ENCODE data around the gene KIAA0513. TPM values are rescaled to one million over a fixed set of nuclear protein-coding genes. Genes with fewer than 3 reads are reported as not detected.

KIAA0513 gene
- total and polyA plus RNA-seq, 9 donors = 1.6 to 4.2 (median 2.6) TPM

DNA sequence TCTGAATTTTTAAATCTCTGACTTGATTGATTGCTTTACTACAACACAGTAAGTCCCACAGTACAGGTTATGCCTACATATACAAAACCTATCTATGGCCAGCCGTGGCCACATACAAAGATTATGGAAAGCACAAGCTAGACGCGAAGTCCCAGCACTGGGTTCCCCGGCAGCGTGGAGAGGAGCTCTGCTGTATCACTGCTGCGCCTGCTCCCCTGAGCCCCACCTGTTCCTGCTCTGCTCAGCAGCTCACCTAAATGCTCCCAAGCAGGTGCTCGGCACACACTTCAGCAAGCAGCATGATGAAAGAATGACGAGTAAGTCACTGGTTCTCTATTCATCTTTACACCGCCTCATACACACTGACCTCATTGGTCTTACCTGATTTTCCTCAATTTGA lies 36.8 kb upstream of the KIAA0513 start:
- no peak overlapping the region for H3K4me3 ChIP-seq (ENCODE audit: low read length)
- no peak overlapping the region for H3K27ac ChIP-seq (ENCODE audit: low read length)
- WGBS (ENCODE audit: insufficient coverage) = 90% methylated on average over 9 of the region's 9 CpGs
- H3K36me3 ChIP-seq (ENCODE audit: control insufficient read depth, insufficient read depth, low read length) = peaks cover 54% of the 10 kb centered on the region
- no peaks in the 10 kb centered on the region for H3K4me1 ChIP-seq (ENCODE audit: control insufficient read depth, insufficient read depth, low read length)
- H3K27me3 ChIP-seq (ENCODE audit: control insufficient read depth, insufficient read depth, low read length) = no peaks in the 10 kb centered on the region
- H3K9me3 ChIP-seq (replicated peaks; ENCODE audit: control insufficient read depth, low read depth, low read length) = no peaks in the 10 kb centered on the region
- no peak for DNase-seq

GRCh38 chr16:84992717-84993075 lies 34.9 kb upstream of the KIAA0513 start:
- Histone ChIP-seq H3K27me3 (ENCODE audit: control insufficient read depth, insufficient read depth, low read length) (no peaks in the 10 kb centered on the region), H3K4me3 (ENCODE audit: low read length) (no peak overlapping the region), H3K4me1 (ENCODE audit: control insufficient read depth, insufficient read depth, low read length) (no peaks in the 10 kb centered on the region), H3K9me3 (replicated peaks; ENCODE audit: control insufficient read depth, low read depth, low read length) (no peaks in the 10 kb centered on the region), H3K36me3 (ENCODE audit: control insufficient read depth, insufficient read depth, low read length) (peaks cover 39% of the 10 kb centered on the region), H3K27ac (ENCODE audit: low read length) (no peak overlapping the region)
- DNase-seq = no peak
- WGBS (ENCODE audit: insufficient coverage) = no CpG with 5 or more reads among the region's 3 CpGs

DNA sequence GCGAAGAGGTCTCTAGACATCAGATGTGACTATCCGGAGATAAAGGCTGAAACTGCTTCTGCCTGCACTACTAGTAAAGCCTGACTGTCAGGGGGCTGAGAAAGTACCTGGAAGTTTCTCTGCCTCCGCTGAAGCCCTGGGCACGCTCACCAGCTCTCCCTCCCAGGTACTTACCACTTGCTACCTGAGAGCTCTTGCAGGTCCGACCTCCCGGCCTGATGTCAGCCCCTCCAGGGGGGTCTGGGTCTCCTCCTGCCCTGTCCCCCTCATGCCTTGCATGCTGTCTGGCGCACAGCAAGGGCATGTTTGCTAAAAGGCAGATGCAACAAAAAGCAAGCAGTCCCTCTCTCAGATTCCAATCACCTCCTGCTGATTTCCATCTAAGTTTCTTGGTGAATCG lies 33.7 kb upstream of the KIAA0513 start:
- WGBS (ENCODE audit: insufficient coverage) = 91% methylated on average over 4 of the region's 8 CpGs

DNA sequence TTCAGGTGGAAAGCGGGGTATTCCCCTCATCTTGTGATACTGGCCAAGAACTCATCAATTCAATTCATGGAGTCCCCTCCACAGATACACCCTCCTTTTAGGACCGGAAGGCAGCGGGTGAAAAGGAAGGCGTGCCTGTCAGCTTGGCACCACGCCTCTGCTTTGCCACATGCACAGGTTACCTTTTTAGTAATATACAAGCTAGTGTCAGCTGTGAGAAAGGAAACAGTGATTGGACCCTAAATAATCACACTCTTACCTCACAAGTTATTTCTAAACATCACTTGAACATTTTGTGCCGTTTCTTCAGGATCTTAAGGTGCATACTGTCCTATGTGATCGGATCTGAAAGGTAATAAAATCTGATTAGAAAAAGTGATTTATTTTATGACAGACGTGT lies 31.9 kb upstream of the KIAA0513 start:
- 100% methylated on average over 1 of the region's 8 CpGs for WGBS (ENCODE audit: insufficient coverage)
- Histone ChIP-seq H3K36me3 (ENCODE audit: control insufficient read depth, insufficient read depth, low read length) (peaks cover 18% of the 10 kb centered on the region), H3K4me1 (ENCODE audit: control insufficient read depth, insufficient read depth, low read length) (no peaks in the 10 kb centered on the region), H3K9me3 (replicated peaks; ENCODE audit: control insufficient read depth, low read depth, low read length) (no peaks in the 10 kb centered on the region), H3K27ac (ENCODE audit: low read length) (no peak overlapping the region), H3K27me3 (ENCODE audit: control insufficient read depth, insufficient read depth, low read length) (no peaks in the 10 kb centered on the region), H3K4me3 (ENCODE audit: low read length) (no peak overlapping the region)
- no peak for DNase-seq

More for the DNA sequence above, 33.7 kb upstream of the KIAA0513 start:
- no peaks in the 10 kb centered on the region for H3K9me3 ChIP-seq (replicated peaks; ENCODE audit: control insufficient read depth, low read depth, low read length)
- H3K36me3 ChIP-seq (ENCODE audit: control insufficient read depth, insufficient read depth, low read length) = peaks cover 28% of the 10 kb centered on the region
- H3K27ac ChIP-seq (ENCODE audit: low read length) = no peak overlapping the region
- DNase-seq = no peak
- no peaks in the 10 kb centered on the region for H3K27me3 ChIP-seq (ENCODE audit: control insufficient read depth, insufficient read depth, low read length)
- no peaks in the 10 kb centered on the region for H3K4me1 ChIP-seq (ENCODE audit: control insufficient read depth, insufficient read depth, low read length)
- H3K4me3 ChIP-seq (ENCODE audit: low read length) = no peak overlapping the region

DNA sequence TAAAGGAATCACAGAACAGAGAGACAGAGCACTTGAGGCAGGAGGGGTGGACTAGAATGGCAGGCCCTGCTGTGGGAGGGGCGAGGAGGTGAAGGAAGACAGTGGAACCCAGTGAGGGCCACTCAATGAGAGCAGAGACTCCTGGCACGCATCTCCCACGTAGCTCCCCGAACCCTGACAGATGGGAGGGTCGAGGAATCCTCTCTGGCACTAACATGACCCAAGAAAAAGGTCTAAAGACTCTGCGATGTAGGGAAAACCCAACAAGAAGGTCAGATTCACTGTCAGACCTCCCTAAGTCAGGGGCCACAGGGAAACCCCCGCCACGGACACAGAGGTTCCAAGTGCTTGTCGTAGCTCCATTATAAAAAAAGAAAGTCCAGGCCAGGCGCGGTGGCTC lies 31.2 kb upstream of the KIAA0513 start:
- Histone ChIP-seq H3K36me3 (ENCODE audit: control insufficient read depth, insufficient read depth, low read length) (peaks cover 18% of the 10 kb centered on the region), H3K27ac (ENCODE audit: low read length) (no peak overlapping the region)

GRCh38 chr16:84999200-84999599 lies 28.4 kb upstream of the KIAA0513 start:
- Histone ChIP-seq H3K4me3 (ENCODE audit: low read length) (no peak overlapping the region), H3K27me3 (ENCODE audit: control insufficient read depth, insufficient read depth, low read length) (no peaks in the 10 kb centered on the region), H3K9me3 (replicated peaks; ENCODE audit: control insufficient read depth, low read depth, low read length) (no peaks in the 10 kb centered on the region), H3K36me3 (ENCODE audit: control insufficient read depth, insufficient read depth, low read length) (peaks cover 14% of the 10 kb centered on the region), H3K27ac (ENCODE audit: low read length) (no peak overlapping the region), H3K4me1 (ENCODE audit: control insufficient read depth, insufficient read depth, low read length) (peaks cover 23% of the 10 kb centered on the region)
- no CpG with 5 or more reads among the region's 3 CpGs for WGBS (ENCODE audit: insufficient coverage)
- no peak for DNase-seq

More for the DNA sequence above, 31.2 kb upstream of the KIAA0513 start:
- Histone ChIP-seq H3K27me3 (ENCODE audit: control insufficient read depth, insufficient read depth, low read length) (no peaks in the 10 kb centered on the region), H3K4me3 (ENCODE audit: low read length) (no peak overlapping the region), H3K4me1 (ENCODE audit: control insufficient read depth, insufficient read depth, low read length) (peaks cover 3% of the 10 kb centered on the region), H3K9me3 (replicated peaks; ENCODE audit: control insufficient read depth, low read depth, low read length) (no peaks in the 10 kb centered on the region)
- no peak for DNase-seq
- WGBS (ENCODE audit: insufficient coverage) = 92% methylated on average over 11 of the region's 11 CpGs

- H3K9me3 ChIP-seq (replicated peaks; ENCODE audit: control insufficient read depth, low read depth, low read length) = no peaks in the 10 kb centered on the region
- H3K27me3 ChIP-seq (ENCODE audit: control insufficient read depth, insufficient read depth, low read length) = no peaks in the 10 kb centered on the region
- no peak overlapping the region for H3K4me3 ChIP-seq (ENCODE audit: low read length)
- peaks cover 29% of the 10 kb centered on the region for H3K4me1 ChIP-seq (ENCODE audit: control insufficient read depth, insufficient read depth, low read length)
- no peak overlapping the region for H3K27ac ChIP-seq (ENCODE audit: low read length)
- no peak for DNase-seq
- peaks cover 11% of the 10 kb centered on the region for H3K36me3 ChIP-seq (ENCODE audit: control insufficient read depth, insufficient read depth, low read length)
- WGBS (ENCODE audit: insufficient coverage) = 91% methylated on average over 7 of the region's 11 CpGs
These were observed 27.6 kb upstream of the KIAA0513 start for GRCh38 chr16:84999857-85000480.

- no peak overlapping the region for H3K4me3 ChIP-seq (ENCODE audit: low read length)
- peaks cover 5% of the 10 kb centered on the region for H3K36me3 ChIP-seq (ENCODE audit: control insufficient read depth, insufficient read depth, low read length)
- peaks cover 36% of the 10 kb centered on the region for H3K4me1 ChIP-seq (ENCODE audit: control insufficient read depth, insufficient read depth, low read length)
- no peaks in the 10 kb centered on the region for H3K9me3 ChIP-seq (replicated peaks; ENCODE audit: control insufficient read depth, low read depth, low read length)
- 38% methylated on average over 4 of the region's 10 CpGs for WGBS (ENCODE audit: insufficient coverage)
- no peaks in the 10 kb centered on the region for H3K27me3 ChIP-seq (ENCODE audit: control insufficient read depth, insufficient read depth, low read length)
- H3K27ac ChIP-seq (ENCODE audit: low read length) = peak overlapping the region; percentile 67
- DNase-seq = peak; percentile 46
These were observed 25.5 kb upstream of the KIAA0513 start for GRCh38 chr16:85002099-85002541.

DNA sequence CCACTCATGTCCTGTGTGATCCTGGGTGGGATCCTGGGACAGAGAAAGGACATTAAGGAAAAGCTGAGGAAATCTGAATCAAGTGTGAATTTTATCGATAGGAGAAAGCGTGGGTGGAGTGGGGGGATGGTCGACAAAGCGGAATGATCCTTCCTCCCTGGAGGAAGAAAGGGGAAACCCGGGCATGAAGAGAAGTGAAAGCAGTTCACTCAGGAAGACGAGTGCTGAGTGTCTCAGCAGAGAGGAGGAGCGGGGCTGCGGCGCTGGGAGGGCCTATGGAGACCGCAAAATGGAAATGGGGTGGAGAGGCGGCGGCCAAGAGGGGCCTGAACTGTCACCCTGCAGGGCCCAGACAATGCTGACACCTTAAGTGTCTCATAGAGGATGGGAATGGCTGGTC lies 25.0 kb upstream of the KIAA0513 start:
- peak; percentile 78 for DNase-seq
- H3K27ac ChIP-seq (ENCODE audit: low read length) = peak overlapping the region; percentile 67
- no peaks in the 10 kb centered on the region for H3K27me3 ChIP-seq (ENCODE audit: control insufficient read depth, insufficient read depth, low read length)
- peaks cover 5% of the 10 kb centered on the region for H3K36me3 ChIP-seq (ENCODE audit: control insufficient read depth, insufficient read depth, low read length)
- H3K4me3 ChIP-seq (ENCODE audit: low read length) = no peak overlapping the region
- H3K4me1 ChIP-seq (ENCODE audit: control insufficient read depth, insufficient read depth, low read length) = peaks cover 36% of the 10 kb centered on the region
- 43% methylated on average over 12 of the region's 12 CpGs for WGBS (ENCODE audit: insufficient coverage)
- H3K9me3 ChIP-seq (replicated peaks; ENCODE audit: control insufficient read depth, low read depth, low read length) = no peaks in the 10 kb centered on the region

DNA sequence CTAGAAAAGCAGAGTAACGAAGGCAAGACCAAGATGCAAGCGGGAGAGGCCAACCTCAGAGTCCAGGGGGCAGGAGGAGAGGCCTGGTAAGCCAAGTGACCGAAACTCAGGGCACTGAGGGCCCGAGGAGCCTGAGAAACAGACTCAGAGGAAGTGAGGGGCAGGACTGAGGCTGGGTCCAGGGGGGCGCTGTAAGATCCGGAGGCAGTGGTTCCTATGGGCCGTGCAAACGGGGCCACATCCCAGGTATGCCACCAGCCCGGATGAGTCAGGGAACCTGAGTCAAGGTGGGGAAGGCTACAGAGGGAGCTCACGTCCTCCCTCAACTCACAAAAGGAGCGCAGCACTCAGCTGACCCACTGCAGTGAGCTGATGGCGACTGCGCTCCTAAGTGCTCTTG lies 24.5 kb upstream of the KIAA0513 start:
- peak overlapping the region; percentile 18 for H3K27ac ChIP-seq (ENCODE audit: low read length)
- H3K27me3 ChIP-seq (ENCODE audit: control insufficient read depth, insufficient read depth, low read length) = no peaks in the 10 kb centered on the region
- 76% methylated on average over 11 of the region's 13 CpGs for WGBS (ENCODE audit: insufficient coverage)
- no peak overlapping the region for H3K4me3 ChIP-seq (ENCODE audit: low read length)
- H3K9me3 ChIP-seq (replicated peaks; ENCODE audit: control insufficient read depth, low read depth, low read length) = no peaks in the 10 kb centered on the region
- DNase-seq = no peak
- peaks cover 5% of the 10 kb centered on the region for H3K36me3 ChIP-seq (ENCODE audit: control insufficient read depth, insufficient read depth, low read length)
- H3K4me1 ChIP-seq (ENCODE audit: control insufficient read depth, insufficient read depth, low read length) = peaks cover 36% of the 10 kb centered on the region

All from muscle of leg (tissue), 11 donors.